ENCODE data around the gene CCDC91.
"Not testable (repeated sequence)": the region's sequence is repeated elsewhere in the genome, so short reads cannot be mapped to it uniquely, and the experiment has no call there.

The CCDC91 gene

DNA sequence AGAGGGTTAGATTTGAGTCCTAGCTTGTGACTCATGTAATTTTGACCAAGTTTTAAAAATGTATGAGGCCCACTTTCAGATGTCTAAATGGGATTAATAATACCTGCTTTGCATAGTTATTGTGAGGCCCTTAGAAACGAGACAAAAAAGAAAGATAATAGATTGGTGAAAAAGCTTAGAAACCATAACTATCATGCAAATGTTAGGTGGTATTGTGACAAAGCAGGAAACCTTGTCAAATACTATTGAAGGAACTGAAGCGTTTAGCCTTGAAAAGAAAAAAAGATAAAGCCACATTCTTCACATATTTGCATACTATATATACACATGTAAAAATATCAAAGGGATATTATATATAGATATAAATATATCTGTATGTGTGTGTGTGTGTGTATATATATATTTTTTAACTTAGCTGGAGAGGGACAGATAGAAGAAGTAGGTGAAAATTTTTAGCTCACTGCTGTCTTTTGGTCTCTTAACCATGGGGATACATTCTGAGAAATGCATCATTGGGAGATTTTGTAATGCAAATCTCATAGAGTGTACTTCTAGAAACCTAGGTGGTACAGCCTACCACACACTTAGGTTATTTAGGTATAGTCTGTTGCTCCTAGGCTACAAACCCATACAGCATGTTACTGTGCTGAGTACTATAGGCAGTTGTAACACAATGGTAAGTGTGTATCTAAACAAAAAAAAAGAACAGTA is 270.3 kb downstream of the CCDC91 start:
- DNase-seq (ENCODE audit: low spot score): no peak

GRCh38 chr12:28463396-28463795 is 273.1 kb downstream of the CCDC91 start:
- DNase-seq (ENCODE audit: low spot score): no peak

DNA sequence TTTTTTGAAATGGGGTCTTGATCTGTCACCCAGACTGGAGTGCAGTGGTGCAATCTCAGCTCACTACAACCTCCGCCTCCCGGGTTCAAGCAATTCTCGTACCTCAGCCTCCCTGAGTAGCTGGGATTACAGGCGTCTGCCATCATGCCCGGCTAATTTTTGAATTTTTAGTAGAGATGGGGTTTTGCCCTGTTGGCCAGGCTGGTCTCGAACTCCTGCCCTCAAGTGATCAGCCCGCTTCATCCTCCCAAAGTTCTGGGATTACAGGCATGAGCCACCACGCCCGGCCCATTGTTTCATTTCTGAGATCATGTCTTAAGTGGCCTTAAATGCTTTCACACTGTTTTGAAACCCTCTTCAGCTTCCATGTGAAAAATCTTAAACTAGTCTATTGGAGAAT is 281.5 kb downstream of the CCDC91 start:
- DNase-seq (ENCODE audit: low spot score): not testable (repeated sequence)

- not testable (repeated sequence) for DNase-seq (ENCODE audit: low spot score)
These were observed 285.9 kb downstream of the CCDC91 start for GRCh38 chr12:28476206-28476605.

DNA sequence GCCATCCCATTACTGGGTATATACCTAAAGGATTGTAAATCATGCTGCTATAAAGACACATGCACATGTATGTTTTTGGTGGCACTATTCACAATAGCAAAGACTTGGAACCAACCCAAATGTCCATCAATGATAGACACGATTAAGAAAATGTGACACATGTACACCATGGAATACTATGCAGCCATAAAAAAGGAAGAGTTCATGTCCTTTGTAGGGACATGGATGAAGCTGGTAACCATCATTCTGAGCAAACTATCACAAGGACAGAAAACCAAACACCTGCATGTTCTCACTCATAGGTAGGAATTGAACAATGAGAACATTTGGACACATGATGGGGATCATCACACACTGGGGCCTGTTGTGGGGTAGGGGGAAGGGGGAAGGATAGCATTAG is 288.8 kb downstream of the CCDC91 start:
- not testable (repeated sequence) for DNase-seq (ENCODE audit: low spot score)

- no peak for DNase-seq (ENCODE audit: low spot score)
These were observed 289.4 kb downstream of the CCDC91 start for GRCh38 chr12:28479683-28480082.

DNA sequence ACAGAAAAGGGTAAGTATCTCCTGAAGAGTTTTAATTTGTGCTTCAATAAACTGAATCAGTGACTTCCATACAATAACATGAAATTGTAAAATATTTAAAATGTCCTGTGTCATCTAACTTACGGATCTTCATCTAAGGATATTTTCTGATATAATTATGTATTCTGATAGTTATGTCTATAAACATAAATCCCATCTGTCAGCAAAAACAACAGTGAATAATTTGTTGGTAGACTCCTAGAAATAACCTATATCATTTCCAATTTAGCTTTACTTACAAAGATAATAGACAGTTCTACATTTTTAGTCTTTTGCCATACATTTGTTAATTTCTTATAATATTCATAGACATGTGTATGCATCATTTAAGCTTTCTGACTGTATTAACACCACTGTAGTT is 293.9 kb downstream of the CCDC91 start:
- DNase-seq (ENCODE audit: low spot score): no peak

DNA sequence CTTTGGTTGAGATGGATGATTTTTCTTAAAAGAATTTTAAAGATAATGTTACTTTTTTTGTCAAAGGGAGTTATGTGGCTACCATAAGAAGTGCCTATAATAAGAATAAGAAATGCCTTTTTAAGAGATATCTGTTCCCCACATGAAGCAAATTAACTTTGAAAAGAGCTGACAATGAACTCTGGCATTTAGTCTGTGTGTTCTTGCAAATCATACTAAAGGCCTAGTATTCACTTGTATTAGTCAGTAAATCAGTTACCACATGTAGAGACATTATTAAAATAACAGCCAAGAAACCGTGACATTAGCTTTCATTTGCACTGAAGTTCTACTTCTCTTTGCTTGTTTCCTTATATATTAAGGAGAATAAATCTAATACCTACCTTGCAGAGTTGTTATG is 296.3 kb downstream of the CCDC91 start:
- DNase-seq (ENCODE audit: low spot score): no peak

DNA sequence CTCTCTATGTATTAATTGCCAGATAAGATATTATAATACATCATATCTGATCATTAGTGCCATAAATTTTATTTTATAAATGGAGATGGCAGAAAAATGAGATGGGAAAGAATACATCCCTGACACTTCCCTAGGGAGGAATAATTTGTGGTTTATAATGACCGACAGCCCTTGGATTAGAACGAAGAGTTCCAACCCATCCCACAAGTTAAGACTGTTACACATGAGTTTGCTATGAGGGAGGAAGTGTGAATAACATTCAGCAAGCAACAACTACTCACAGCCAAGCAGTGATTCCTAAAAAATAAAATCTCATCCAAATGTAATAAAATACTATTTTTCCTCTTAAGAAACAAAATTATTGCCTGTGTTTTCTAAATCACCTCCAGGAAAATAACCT is 299.0 kb downstream of the CCDC91 start:
- DNase-seq (ENCODE audit: low spot score): no peak

DNA sequence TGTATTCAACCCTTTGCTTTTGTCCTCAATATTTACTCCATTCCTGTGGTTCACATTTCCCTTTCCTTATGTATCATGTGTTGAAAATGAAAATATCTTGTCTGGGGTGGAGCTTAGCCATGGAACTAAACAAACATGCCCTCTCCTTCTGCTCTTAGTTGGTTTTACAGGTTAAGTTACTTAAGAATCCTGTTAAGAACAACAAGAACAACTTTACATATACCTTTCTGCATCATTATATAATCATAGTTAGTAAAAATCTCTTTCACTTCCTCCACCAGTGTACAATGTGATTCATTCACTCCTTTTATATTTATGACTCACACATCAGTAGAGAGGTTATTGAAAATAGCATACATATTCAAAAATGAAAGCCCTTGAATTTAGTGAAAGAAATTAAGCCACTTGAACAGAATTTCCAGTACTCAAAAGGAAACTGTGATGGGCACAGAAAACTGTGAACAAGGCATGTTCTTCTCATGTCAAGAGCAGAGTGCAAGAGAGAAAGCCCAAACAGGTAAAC is 307.7 kb downstream of the CCDC91 start:
- no peak for DNase-seq (ENCODE audit: low spot score)

DNA sequence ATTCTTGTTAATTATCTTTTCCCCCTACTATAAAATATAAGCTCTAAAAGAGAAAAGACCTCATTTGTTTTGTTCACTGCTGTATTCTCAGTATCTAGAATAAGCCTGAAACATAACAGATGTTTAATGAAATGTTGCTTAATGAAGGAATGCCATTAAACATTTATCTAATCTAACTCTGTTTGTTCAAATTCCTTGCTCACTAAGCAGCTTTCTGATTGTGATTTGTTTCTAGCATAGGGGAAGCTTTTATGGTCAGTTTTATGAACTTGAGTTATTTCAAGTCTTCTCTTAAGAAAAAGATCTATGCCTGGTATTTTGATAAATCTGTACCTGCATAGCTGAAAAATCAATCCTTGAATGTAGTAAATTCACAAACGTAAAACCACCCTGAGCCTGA is 308.6 kb downstream of the CCDC91 start:
- DNase-seq (ENCODE audit: low spot score): no peak

- no peak for DNase-seq (ENCODE audit: low spot score)
These were observed 310.2 kb downstream of the CCDC91 start for GRCh38 chr12:28500373-28501024.

DNA sequence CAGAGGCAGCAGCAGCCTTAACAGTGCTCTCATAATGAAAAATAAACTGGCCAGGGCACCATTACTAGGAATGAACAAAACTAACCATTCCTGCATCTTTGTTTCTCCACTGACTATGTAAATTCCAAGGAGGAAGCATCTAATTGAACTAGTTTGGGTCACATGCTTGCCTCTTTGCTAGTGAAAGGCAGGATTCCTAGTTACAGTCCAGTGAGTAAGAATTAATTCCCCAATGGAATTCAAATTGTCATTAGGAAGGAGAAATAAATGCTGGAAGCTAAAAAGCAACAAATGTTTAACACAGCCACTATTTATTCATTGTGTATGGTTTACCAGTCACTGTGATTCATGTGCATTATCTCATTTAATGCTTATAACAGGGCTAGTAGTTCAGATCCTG is 316.0 kb downstream of the CCDC91 start:
- DNase-seq (ENCODE audit: low spot score): no peak

DNA sequence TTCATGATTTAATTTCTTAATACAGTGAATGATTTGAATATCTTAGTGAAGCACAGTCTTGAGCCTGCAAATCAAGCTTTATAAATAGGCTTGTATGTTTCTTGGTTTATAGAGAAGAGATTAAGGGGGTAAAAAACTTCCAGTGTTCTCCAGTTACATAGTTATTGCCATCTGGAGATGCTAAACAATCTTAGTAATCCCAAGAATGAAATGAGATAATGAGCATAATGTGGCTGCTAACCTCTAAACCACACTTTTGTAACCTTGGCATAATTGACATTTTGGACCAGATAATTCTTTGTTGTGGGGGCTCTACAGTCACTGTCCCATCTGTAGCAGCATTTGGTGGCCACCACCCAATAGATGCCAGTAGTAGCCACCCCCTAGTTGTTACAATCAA is 316.8 kb downstream of the CCDC91 start:
- no peak for DNase-seq (ENCODE audit: low spot score)

DNA sequence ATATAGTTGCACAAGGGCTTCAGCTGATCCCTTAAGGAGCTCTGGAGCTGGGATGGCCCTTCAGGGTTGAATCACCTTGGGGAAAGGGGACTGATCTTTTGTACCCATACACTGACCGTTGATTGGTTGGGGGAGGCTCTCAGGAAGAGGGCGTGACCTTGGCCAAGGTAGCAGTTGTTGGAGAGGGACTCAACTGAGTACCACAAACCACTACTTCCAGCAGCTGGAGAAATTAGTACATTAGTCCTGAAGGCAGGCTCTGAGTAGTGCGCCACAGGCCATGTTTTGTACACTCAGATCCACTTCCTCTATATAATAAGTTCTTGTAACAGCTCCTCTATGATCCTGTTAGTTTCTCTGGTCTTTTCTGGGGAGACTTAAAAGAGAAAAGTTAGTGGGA is 317.6 kb downstream of the CCDC91 start:
- DNase-seq (ENCODE audit: low spot score): no peak

GRCh38 chr12:28512406-28512805 is 322.1 kb downstream of the CCDC91 start:
- DNase-seq (ENCODE audit: low spot score): no peak

DNA sequence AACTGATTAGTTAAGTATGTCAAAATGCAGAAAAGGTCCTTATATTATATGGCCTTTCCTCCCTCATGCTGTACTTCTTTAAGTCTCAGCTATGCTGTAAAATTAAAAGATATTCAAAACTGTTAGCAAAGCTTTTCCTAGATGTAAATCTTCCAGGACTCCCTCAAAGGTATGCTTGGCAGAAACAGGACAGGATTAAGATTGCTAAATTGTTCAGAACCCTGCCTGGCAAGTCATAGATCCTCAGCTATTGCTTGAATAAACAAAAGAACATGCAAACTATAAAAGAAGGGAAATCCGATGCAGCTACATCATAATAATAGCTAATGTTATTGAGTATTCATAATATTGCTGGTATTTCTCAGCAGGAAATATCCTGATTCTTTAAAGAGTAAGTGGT is 322.6 kb downstream of the CCDC91 start:
- no peak for DNase-seq (ENCODE audit: low spot score)

DNA sequence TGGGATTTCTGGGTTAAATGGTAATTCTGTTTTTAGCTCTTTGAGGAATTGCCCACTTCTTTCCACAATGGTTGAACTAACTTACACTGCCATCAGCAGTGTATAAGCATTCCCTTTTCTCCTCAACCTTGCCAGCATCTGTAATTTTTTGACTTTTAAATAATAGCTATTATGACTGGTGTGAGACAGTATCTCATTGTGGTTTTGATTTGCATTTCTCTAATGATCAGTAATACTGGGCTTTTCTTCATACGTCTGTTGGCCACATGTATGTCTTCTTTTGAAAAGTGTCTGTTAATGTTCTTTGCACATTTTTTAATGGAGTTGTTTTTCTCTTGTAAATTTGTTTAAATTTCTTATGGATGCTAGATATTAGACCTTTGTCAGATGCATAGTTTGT is 323.7 kb downstream of the CCDC91 start:
- no peak for DNase-seq (ENCODE audit: low spot score)

GRCh38 chr12:28517101-28517500 is 326.8 kb downstream of the CCDC91 start:
- DNase-seq (ENCODE audit: low spot score): no peak

DNA sequence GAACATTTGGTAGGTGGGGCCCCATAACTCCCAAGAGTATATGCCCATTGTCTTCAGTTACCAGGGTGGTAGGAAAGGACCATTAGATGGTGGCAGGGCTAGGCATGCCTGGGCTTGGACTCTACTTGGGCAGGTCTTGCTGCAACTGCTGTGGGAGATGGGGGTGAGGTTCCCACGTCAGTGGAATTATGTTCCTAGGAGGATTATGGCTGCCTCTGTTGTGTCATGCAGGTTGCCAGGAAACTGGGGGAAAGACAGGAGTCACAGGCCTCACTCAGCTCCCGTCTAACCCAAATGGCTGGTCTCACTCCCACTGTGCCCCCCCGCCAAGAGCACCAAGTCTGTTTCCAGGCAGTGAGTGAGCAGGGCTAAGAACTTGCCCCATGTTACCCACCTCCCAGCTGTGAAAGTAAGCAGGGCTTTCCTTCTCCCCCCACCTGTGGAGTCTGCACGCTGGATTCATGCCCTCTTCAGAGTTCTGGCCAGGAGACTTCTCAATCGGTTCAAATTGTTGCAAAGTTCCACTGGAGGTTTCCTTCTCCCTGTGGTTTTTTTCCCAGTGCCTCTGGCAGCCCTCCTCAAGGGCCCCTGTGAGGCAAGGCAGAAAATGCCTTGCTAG is 337.5 kb downstream of the CCDC91 start:
- DNase-seq (ENCODE audit: low spot score): no peak

- no peak for DNase-seq (ENCODE audit: low spot score)
These were observed 345.0 kb downstream of the CCDC91 start for GRCh38 chr12:28535216-28535615.

DNA sequence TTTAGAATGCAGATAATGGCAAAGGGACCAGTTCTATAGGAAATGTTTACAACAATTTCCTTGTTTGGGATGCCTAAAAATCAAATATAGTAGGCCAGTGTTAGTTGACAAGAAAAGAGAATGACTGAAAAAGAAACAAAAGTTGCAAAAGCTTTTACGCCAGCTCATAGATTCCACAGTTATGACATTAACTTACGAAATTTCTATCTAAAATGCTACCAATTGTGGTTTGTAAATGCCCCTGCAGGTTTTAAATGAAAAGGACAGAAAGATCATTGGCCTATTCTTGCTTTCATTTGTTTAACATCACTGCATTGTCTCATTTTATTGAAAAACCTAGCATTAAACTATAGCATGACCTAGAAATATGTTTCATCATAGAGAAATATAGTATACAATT is 345.8 kb downstream of the CCDC91 start:
- DNase-seq (ENCODE audit: low spot score): no peak

DNA sequence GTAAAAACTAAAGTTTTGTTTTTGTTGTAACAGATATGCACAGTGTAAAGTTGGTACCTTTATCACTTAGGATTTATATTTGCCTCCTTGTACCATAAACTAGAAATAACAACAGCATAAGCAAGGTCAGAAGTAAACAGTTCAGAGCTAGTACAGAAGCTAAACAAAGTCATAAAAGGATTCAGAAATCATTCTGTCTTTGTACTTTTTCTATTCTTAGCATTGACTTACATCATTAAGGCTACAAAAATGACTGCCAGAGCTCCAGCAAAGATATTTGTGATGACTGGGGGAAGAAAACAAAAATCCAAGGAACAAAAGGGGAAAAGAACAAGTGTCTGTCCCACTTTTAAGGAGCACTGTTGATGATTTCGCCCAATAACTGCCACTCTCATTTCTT is 347.2 kb downstream of the CCDC91 start:
- no peak for DNase-seq (ENCODE audit: low spot score)
